ENCODE data around the gene FKBP1B.

- TF ChIP-seq, protein P1, sequence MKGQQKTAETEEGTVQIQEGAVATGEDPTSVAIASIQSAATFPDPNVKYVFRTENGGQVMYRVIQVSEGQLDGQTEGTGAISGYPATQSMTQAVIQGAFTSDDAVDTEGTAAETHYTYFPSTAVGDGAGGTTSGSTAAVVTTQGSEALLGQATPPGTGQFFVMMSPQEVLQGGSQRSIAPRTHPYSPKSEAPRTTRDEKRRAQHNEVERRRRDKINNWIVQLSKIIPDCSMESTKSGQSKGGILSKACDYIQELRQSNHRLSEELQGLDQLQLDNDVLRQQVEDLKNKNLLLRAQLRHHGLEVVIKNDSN (IDR thresholded peaks at IDR 0.05) = no peak
- TF ChIP-seq YY1 (IDR thresholded peaks at IDR 0.05; ENCODE audit: low read depth) = no peak
- TF ChIP-seq REST (IDR thresholded peaks at IDR 0.05; ENCODE audit: low read depth) = no peak
- no peak for TF ChIP-seq EGR1 (IDR thresholded peaks at IDR 0.05)
- no peak for TF ChIP-seq ZBTB7A (IDR thresholded peaks at IDR 0.05; ENCODE audit: low read depth)
- no peak for TF ChIP-seq CREB1 (IDR thresholded peaks at IDR 0.05; ENCODE audit: low read depth)
- TF ChIP-seq FOXM1 (IDR thresholded peaks at IDR 0.05; ENCODE audit: borderline replicate concordance, low read depth) = no peak
Measured at GRCh38 chr2:24010477-24011249, 38.9 kb upstream of the FKBP1B start.

Measured in Ishikawa (cell line).